Body of pancreas (tissue), 4 donors: ENCODE data around the gene PDK2.

ENCODE experiments used
- CTCF ChIP-seq, 7 experiments: fragments of 450-650 bp in 4 of 7; fragments of 200-600 bp in 3 of 7; sonication (generic) in 3 of 7; IDR thresholded peaks; one replicate each; pipeline ENCODE4 v1.5.1; 2016 to 2019; ENCODE audit warnings: antibody characterized with exemption in 7 of 7
- POLR2A ChIP-seq, 3 donors: fragments of 450-650 bp; IDR thresholded peaks; one replicate each; pipeline ENCODE4 v1.6.1; 2016; ENCODE audit warnings: antibody characterized with exemption in 3 of 3, mild to moderate bottlenecking in 2 of 3

GRCh38 chr17:50111673-50112655 is 16.8 kb downstream of the PDK2 start:
- TF ChIP-seq CTCF (IDR thresholded peaks at IDR 0.05) (no peak), POLR2A (IDR thresholded peaks at IDR 0.05) (peak in 1 of 3 donors; percentile 25)
